ENCODE measurements around the gene DOCK1.

DOCK1 gene

DNA sequence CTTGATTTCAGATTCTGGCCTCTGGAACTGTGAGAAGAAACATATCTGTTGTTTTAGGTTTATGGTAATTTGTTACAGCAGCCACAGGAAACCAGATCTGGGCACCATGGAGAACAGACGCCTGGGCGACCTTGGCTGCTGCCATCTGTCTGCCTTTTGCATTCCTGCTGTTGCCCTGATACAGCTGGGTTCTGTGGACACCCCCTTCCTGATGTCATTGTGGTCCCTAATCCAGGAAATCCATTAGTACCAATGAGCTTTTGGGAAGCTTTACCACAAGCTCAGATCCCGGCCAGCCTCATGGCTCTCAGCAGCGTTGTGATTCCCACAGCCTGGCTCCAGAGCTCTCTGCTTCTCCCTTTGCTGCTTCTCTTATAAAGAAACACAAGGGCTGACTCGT lies 469.7 kb downstream of the DOCK1 start:
- DNase-seq, result no peak

DNA sequence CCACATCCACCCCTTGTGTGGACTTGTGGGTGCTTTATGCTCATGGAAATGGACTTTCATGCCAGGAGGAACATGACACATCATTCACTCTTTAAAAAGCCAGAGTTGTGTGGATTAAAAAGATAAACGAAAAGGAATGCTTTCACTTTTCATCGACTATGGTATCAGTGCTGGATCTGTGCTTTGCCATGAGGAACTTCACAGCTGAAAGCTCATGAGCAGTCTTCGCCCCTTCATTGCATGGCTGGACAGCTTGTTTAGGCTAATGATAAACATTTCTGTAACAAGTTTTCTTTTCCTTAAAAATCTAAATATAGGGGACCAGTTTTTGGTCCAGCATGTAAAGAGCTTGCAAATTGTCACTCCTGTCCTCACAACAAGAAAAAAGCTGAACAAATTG lies 470.2 kb downstream of the DOCK1 start:
- DNase-seq, result no peak

DNA sequence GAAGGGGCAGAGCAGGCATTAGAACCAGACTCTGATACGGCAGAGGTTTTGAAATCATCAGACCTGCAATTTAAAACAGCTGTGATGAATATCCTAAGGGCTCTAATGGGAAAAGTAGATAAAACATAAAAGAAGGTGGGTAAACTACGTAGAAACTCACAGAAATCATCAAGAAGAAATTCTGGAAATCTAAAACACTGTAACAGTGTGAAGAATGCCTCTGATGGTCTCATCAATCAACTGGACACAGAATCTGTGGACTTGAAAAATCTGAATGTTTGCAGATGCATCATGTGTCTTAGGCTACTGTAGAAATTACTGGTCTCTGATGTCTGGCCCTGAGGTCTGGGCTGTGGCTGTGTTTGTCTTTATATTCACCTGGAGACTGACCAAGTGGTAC lies 470.8 kb downstream of the DOCK1 start:
- DNase-seq, result no peak

- no peak for DNase-seq
Observed at GRCh38 chr10:127378628-127379027, 473.4 kb downstream of the DOCK1 start.

GRCh38 chr10:127384532-127384931 lies 479.3 kb downstream of the DOCK1 start:
- DNase-seq, result no peak

DNA sequence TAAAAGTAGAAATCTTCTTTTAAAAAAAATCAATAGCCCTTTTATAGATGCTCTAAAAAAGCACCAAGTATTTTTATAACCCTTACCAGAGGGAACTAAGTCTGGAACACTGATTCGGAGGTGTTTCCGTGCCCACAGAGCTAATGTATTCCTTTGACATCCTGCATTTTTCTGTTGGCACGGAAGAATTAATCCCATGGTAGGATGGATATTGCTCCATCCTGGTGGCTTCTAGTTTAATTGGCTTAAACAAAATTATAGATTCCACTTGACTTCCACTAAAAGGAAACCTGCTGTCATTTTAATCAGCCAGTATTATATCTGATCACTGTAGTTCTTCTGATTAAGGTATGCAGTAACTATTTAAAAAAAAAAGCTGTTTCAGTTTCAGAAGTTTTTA lies 479.8 kb downstream of the DOCK1 start:
- no peak for DNase-seq

- DNase-seq, result no peak
Observed at GRCh38 chr10:127386606-127387327, 481.5 kb downstream of the DOCK1 start.

DNA sequence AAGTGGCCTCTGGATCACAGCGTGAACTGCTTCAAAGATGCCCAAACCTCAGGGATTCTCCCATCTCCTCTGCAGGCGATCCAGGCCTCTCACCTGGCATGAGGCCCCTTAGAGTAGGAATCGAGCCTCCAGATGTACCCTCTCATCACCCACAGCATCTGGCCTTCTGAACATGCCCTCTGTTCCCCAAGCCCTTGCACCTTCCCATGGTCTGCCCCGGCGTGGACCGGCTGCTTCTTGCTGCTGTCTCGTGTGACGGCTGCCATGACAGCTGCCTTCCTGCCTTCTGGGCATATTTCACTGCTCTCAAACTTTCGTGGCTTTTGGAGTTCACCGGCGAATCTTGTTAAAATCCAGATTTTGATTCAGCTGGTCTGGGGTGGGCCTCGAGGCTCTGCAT lies 486.6 kb downstream of the DOCK1 start:
- no peak for DNase-seq

DNA sequence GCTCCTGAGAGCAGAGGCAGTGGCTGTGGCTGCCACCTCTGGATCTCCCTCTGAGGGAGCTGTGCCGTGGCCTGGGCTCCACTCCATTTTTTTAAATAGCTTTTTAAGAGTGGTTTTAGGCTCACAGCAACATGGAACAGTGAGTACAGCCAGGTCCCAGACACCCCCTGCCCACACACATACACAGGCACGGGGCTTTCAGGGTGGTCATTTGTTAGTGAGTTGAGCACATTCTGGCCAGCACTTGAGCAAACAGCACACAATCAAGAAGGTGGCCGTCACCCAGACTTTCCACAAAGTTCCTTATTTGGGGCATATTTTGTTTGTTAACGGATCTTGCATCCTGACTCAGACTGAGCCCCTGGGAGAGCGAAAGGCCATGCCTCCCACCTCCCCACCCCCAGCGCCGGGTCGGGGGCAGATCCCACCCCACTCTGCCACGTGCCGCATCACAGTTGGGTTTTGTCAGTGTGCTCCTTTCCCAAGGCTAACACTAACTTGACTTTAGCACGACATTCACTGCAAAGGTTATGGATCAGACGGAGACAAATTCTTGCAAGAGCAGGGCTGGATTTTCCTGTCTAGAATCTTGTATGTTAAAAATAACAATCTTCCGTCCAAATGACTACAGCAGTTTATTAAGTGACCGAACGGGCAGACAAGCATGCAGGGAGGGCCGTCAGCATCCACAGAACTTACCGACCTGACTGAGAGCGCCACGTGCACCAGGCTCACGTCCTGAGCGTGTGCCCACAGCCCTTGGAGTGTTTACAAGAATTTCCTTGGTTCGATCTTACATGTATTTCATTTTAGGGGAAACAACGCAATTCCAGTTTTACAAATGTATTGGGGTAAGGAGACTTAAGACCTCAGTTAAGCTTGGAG lies 487.4 kb downstream of the DOCK1 start:
- DNase-seq, result no peak

- no peak for DNase-seq
Observed at GRCh38 chr10:127398140-127398970, 493.1 kb downstream of the DOCK1 start.

DNA sequence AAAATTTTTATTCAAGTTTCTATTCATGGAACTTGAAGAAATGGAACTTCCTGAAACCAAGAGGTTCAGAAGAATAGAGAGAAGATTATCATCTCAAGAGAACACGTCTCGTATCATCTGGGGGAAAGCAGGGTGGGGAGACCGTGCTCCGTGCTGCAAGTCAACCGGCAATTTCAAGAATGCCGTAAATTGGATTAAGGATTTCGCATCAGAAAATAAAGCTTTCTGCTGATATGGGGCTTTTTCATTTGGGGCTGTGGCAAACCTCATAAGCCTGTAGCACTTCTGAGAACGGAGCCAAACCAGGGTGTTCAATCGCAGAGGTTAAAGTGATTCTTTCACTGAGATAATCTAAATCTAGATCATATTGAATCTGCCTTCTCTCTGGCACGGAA lies 493.7 kb downstream of the DOCK1 start:
- DNase-seq, result no peak

DNA sequence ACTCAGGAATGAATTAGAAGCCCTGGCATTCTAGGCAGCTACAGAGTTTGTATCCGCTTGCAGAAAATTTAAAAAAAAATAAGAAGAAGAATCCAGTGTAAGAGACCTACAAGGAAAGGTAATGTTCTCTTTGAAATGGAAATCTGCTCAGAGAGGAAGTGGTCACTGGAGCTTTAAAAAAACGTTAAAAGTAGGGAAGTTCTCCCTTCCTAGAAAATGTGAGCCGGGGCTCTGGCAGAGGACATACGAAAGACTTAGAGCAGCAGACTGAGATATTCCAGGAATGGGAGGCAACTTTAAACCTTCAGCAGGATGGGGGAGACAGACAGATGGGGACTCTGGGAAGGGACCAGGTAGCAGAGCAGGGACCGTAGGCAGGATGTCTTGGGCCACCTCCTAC lies 494.4 kb downstream of the DOCK1 start:
- DNase-seq, result no peak

DNA sequence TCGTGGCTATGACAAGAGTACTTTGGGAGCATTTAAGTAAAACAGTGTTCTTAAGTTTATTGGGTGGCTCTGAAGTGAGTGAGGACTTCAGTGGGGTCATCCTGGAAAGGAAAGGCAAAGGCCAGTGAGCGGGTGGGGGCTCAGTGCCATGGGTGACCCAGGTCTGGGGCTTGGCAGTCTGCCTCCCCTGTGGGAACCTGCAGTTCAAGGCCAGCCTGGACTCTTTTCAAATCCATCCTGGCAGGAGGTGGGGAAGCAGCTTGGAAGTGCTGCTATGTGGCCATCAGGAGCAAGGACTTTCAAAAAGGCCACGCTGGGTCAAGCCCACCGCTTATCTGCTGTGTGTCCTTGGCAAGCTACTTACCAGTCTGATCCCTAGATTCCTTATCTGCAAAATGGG lies 495.0 kb downstream of the DOCK1 start:
- no peak for DNase-seq

DNA sequence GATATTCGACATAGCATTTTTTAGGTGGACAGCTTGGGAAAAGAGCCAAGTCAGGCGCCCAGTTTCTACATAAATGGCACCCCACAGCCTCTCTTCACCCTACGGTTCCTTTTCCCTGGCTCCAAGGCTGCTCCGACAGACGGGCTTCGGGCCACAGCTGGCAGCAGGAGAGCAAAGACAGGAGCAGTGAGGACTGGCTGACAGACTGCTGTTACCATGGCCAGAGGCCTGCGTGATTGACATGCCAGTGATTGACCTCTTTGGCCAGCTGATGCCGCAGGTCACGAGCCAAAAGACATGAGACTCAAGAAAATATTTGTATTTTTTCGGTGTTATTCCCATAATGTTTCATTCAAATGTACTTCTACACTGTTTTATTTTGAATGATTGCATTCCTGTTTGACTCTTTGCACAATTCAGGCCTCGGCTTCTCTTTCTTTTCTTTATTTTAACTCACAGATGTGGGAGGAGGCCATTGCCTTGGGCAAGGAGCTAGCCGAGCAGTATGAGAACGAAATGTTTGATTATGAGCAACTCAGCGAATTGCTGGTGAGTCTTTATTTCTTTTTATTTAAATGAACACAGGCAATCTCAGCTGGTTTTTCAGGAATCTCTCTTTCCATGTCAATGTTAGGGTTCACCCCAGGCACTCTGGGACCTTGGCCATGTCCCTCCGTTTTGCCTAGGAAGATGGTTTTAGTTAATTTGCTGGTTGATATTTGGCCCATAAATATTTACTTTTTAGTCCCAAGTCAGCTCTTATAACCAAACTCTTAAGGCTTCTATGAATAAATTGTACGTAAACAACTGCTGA lies 497.6 kb downstream of the DOCK1 start:
- no peak for DNase-seq

DNA sequence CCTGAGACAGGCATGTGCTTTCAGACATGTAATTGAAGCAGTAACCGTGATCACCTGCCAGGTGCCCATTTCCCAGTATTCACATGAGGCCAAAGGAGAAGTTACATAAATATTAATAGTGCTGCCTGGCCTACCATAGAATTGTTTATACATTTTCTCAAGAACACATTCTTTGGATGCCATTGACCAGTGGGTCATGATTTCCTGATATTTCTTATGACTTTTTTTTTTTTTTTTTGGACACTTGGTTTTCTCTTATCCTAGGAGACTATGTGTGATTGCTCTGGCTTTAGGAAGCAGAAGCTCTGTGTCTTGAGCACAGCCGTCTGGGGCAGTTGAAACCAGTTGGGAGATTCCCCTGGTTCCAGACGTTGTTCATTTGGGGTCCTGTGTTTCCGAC lies 500.0 kb downstream of the DOCK1 start:
- DNase-seq, result no peak

DNA sequence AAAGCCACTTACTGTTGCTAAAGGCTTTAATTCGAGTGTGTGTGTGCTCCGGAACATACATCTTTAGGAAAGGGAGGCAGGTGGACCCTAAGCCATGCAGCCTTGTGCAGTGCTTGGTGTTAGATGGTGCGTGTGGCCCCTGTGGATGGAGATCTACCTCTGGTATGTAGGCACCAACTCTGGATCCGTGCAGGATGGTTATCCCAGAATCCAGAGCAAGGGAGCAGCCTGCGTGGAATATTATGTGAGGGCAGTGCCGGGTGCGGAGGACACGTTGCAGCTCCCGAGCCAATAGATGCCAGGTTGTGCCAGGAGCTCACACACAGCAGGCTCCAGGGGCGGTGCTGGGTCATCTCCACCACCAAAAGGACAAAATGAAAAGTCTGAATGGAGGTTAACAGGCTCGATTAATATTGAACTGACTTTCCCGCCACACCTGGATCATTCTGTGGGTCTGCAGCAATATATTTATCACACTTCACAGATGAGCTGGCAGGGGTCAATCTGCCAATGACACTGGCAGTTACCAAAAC lies 500.9 kb downstream of the DOCK1 start:
- DNase-seq, result no peak

- DNase-seq, result no peak
Observed at GRCh38 chr10:127407551-127407950, 502.3 kb downstream of the DOCK1 start.

GRCh38 chr10:127408112-127408710 lies 503.0 kb downstream of the DOCK1 start:
- DNase-seq, result no peak

GRCh38 chr10:127408733-127409132 lies 503.5 kb downstream of the DOCK1 start:
- DNase-seq, result no peak

- no peak for DNase-seq
Observed at GRCh38 chr10:127410030-127410429, 504.8 kb downstream of the DOCK1 start.

DNA sequence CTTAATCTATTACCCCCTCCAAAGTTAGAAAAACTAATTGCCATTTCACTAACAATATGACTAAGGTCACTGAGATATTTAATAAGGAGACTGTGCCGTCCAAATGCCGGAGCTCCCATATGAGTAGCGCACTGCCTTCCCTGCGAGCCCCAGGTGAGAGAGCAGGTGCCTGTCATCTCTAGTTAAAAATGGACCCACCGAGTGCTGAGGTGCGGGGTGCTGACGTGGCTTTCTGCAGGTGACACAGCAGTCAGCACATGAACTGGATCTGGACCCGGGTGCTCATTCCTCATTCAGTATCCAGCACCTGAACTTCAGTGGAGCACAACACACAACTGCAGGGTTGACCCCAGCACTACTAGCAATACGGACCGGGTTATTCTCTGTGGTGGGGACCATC lies 505.8 kb downstream of the DOCK1 start:
- DNase-seq, result no peak

DNA sequence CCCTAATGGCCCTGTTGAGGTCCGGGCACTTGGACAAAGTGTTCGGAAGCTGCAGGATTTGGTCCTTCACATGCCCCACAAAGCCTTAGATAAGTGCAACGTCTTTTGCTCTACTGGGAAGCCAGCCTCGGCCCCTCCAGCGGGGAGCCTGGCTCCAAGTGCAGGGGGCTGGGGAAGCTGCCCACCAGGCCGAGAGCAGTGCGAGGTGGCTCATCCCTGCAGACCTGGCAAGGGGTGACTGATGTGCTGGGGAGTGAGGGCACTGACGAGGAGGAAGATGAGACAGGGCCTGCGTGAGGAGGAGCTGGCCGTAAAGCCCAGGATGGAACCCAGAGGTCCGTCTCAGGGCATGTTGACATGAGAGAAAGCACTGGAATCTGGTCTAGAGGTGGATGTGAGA lies 508.1 kb downstream of the DOCK1 start:
- no peak for DNase-seq
